Liver (tissue), 3 donors: ENCODE results near the gene NIM1K.

Experiments used
- EGR1 ChIP-seq, 2 donors: IDR thresholded peaks; 2 replicates each; pipeline ENCODE4 v1.6.1; 2016 to 2018; ENCODE audit warnings: antibody characterized with exemption in 2 of 2, low read depth in 2 of 2
- FOXA1 ChIP-seq: IDR thresholded peaks from 2 replicates; pipeline ENCODE4 v1.6.1; 2016; ENCODE audit warnings: antibody characterized with exemption
- GABPA ChIP-seq, 2 donors: IDR thresholded peaks in 1 of 2; conservative IDR thresholded peaks in 1 of 2; 2 replicates each; pipeline ENCODE4 v1.6.1; 2016; ENCODE audit warnings: antibody characterized with exemption in 2 of 2, mild to moderate bottlenecking in 1 of 2, moderate library complexity in 1 of 2
- TAF1 ChIP-seq: conservative IDR thresholded peaks from 2 replicates; pipeline ENCODE4 v1.6.1; 2016; ENCODE audit warnings: antibody characterized with exemption, mild to moderate bottlenecking
- TF ChIP-seq, protein P1 (sequence below): IDR thresholded peaks from 2 replicates; pipeline ENCODE4 v1.6.1; 2016; ENCODE audit warnings: antibody characterized with exemption
- TF ChIP-seq, protein P2 (sequence below): fragments of 150-350 bp; IDR thresholded peaks from 2 replicates; pipeline ENCODE4 v1.5.1; 2017; ENCODE audit warnings: improper control_type of control experiment, low read depth, low read length; ENCODE audit not compliant: missing input control
- donor health status: healthy.
- donor health status: healthy.

DNA sequence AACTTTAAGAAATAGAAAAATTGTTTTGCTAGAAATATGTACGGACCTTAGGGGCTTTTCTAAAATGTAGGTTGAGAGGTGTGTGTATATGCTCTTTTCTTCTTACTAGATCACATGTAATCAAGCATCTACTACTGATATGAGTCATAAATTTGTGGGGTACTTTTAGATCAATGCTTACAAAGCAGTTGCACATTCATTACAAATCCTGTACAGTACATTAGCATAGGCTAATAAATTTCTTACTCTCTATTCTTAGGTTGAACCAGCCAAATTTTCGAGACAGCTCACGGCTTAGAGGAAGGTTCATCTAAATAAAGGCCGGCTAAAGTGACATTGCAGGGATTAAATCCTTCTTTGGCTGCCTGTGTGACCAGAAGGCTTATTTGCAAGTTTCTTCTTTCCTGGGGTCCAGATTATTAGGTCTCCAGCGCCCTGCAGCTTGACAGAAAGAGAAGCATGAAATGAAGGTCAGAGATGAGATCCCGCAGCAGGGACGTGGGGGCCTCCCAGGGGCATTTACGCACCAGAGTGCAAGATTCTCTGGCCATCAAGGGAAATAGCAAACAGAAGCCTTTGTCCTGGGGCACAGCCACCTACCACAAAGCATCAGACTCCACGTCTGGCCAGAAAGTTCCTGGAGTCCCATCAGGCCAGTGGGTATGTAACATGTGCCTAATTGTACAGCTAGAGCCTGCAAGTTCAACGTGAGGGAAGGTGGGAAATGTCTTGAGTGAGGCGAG lies 53.0 kb downstream of the NIM1K start:
- TF ChIP-seq, protein P1, sequence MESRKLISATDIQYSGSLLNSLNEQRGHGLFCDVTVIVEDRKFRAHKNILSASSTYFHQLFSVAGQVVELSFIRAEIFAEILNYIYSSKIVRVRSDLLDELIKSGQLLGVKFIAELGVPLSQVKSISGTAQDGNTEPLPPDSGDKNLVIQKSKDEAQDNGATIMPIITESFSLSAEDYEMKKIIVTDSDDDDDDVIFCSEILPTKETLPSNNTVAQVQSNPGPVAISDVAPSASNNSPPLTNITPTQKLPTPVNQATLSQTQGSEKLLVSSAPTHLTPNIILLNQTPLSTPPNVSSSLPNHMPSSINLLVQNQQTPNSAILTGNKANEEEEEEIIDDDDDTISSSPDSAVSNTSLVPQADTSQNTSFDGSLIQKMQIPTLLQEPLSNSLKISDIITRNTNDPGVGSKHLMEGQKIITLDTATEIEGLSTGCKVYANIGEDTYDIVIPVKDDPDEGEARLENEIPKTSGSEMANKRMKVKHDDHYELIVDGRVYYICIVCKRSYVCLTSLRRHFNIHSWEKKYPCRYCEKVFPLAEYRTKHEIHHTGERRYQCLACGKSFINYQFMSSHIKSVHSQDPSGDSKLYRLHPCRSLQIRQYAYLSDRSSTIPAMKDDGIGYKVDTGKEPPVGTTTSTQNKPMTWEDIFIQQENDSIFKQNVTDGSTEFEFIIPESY, result no peak
- TF ChIP-seq EGR1 (IDR thresholded peaks at IDR 0.05; ENCODE audit: low read depth in 2 of 2) (no peak), GABPA (IDR thresholded peaks at IDR 0.05 in 1 of 2, conservative IDR thresholded peaks at IDR 0.05 in 1 of 2) (no peak), FOXA1 (no peak), TAF1 (no peak)
- TF ChIP-seq, protein P2, sequence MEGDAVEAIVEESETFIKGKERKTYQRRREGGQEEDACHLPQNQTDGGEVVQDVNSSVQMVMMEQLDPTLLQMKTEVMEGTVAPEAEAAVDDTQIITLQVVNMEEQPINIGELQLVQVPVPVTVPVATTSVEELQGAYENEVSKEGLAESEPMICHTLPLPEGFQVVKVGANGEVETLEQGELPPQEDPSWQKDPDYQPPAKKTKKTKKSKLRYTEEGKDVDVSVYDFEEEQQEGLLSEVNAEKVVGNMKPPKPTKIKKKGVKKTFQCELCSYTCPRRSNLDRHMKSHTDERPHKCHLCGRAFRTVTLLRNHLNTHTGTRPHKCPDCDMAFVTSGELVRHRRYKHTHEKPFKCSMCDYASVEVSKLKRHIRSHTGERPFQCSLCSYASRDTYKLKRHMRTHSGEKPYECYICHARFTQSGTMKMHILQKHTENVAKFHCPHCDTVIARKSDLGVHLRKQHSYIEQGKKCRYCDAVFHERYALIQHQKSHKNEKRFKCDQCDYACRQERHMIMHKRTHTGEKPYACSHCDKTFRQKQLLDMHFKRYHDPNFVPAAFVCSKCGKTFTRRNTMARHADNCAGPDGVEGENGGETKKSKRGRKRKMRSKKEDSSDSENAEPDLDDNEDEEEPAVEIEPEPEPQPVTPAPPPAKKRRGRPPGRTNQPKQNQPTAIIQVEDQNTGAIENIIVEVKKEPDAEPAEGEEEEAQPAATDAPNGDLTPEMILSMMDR, result no peak
